ENCODE measurements around the gene FXR1. TPM values are rescaled to one million over a fixed set of nuclear protein-coding genes. Genes with fewer than 3 reads are reported as not detected.

FXR1 gene
- total and polyA plus RNA-seq, 2 of the 4 experiments (the other 2 are of a cell fraction): 110 to 182 TPM

- Histone ChIP-seq H4K8ac (ENCODE audit: low read depth in 2 of 2, low read length in 2 of 2) (no peak overlapping the region), H2AK9ac (replicated peaks; ENCODE audit: low read depth, low read length, poor library complexity) (no peak overlapping the region), H3K18ac (ENCODE audit: low read depth, low read length) (no peak overlapping the region), H2BK120ac (ENCODE audit: low read depth, low read length) (no peak overlapping the region), H3K23ac (ENCODE audit: low read depth, low read length) (no peak overlapping the region), H2BK20ac (ENCODE audit: low read depth, low read length) (no peak overlapping the region), H2BK5ac (ENCODE audit: low read depth, low read length, poor library complexity, severe bottlenecking) (no peak overlapping the region), H3K4me1 (ENCODE audit: control insufficient read depth, insufficient read depth, low read length) (no peaks in the 10 kb centered on the region), H3K36me3 (ENCODE audit: control insufficient read depth, insufficient read depth, low read length) (peaks cover 6% of the 10 kb centered on the region), H4K5ac (ENCODE audit: low read depth, low read length) (no peak overlapping the region), H2AFZ (replicated peaks; ENCODE audit: low read length, poor library complexity) (no peak overlapping the region), H3K4me3 (ENCODE audit: insufficient read depth, low read depth, low read length) (no peak overlapping the region), H3K14ac (replicated peaks; ENCODE audit: low read depth, low read length) (no peak overlapping the region), H3K27ac (ENCODE audit: insufficient read depth, low read length) (no peak overlapping the region), H2AK5ac (ENCODE audit: low read depth, low read length) (no peak overlapping the region), H3K79me1 (ENCODE audit: low read depth in 1 of 2, low read length in 2 of 2) (peaks cover 8 to 12% of the 10 kb centered on the region in 2 experiments), H3K9me3 (ENCODE audit: control insufficient read depth, insufficient read depth, low read length) (no peaks in the 10 kb centered on the region), H3K4ac (ENCODE audit: low read depth, low read length) (no peak overlapping the region), H4K91ac (ENCODE audit: insufficient read depth, low read depth, low read length) (no peak overlapping the region), H3K9ac (ENCODE audit: low read depth, low read length) (no peak overlapping the region), H2BK15ac (ENCODE audit: low read depth, low read length) (no peak overlapping the region), H4K20me1 (ENCODE audit: insufficient read depth, low read length) (no peaks in the 10 kb centered on the region), H3K56ac (ENCODE audit: extremely low read depth, insufficient read depth, low read length) (no peak overlapping the region), H3K4me2 (ENCODE audit: low read depth, low read length) (no peak overlapping the region), H3K27me3 (ENCODE audit: control insufficient read depth, insufficient read depth, low read length) (no peaks in the 10 kb centered on the region), H3K9me1 (ENCODE audit: insufficient read depth, low read length) (no peaks in the 10 kb centered on the region)
- no CpG with 5 or more reads among the region's 2 CpGs for WGBS, 2 experiments (ENCODE audit: extremely low coverage in 2 of 2, insufficient read length in 1 of 2)
- ATAC-seq (ENCODE audit: low read depth): no peak
- POLR2A ChIA-PET (ENCODE audit: unreplicated experiment): no interaction called here
- no peak for TF ChIP-seq RCOR1 (IDR thresholded peaks at IDR 0.05; ENCODE audit: insufficient replicate concordance, low read length)
- no peak for TF ChIP-seq MAFK (IDR thresholded peaks at IDR 0.05; ENCODE audit: low read depth, low read length)
- no peak for TF ChIP-seq CEBPB (IDR thresholded peaks at IDR 0.05; ENCODE audit: low read depth, low read length)
- no peak for TF ChIP-seq SMC3 (IDR thresholded peaks at IDR 0.05; ENCODE audit: low read depth, low read length)
- no peak for TF ChIP-seq CHD1 (IDR thresholded peaks at IDR 0.05; ENCODE audit: low read depth, low read length)
- no peak for TF ChIP-seq USF2 (IDR thresholded peaks at IDR 0.05; ENCODE audit: low read depth, low read length)
- no peak for TF ChIP-seq MXI1 (IDR thresholded peaks at IDR 0.05; ENCODE audit: borderline replicate concordance, low read depth, low read length)
- no peak for TF ChIP-seq FOS (IDR thresholded peaks at IDR 0.05; ENCODE audit: low read depth, low read length)
- TF ChIP-seq CTCF (conservative IDR thresholded peaks at IDR 0.05; ENCODE audit: low read depth, low read length): no peak
- TF ChIP-seq MAZ (IDR thresholded peaks at IDR 0.05; ENCODE audit: borderline replicate concordance, low read depth, low read length): no peak
- TF ChIP-seq POLR2A (IDR thresholded peaks at IDR 0.05; ENCODE audit: low read depth, low read length): no peak
- TF ChIP-seq NFE2L2 (IDR thresholded peaks at IDR 0.05; ENCODE audit: low read depth, low read length): no peak
- TF ChIP-seq, protein P1, sequence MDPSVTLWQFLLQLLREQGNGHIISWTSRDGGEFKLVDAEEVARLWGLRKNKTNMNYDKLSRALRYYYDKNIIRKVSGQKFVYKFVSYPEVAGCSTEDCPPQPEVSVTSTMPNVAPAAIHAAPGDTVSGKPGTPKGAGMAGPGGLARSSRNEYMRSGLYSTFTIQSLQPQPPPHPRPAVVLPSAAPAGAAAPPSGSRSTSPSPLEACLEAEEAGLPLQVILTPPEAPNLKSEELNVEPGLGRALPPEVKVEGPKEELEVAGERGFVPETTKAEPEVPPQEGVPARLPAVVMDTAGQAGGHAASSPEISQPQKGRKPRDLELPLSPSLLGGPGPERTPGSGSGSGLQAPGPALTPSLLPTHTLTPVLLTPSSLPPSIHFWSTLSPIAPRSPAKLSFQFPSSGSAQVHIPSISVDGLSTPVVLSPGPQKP (IDR thresholded peaks at IDR 0.05; ENCODE audit: borderline replicate concordance, low read depth, low read length): no peak
- TF ChIP-seq BHLHE40 (IDR thresholded peaks at IDR 0.05; ENCODE audit: low read depth, low read length): no peak
- no peak for TF ChIP-seq RAD21 (IDR thresholded peaks at IDR 0.05; ENCODE audit: low read length)
- TF ChIP-seq RFX5 (IDR thresholded peaks at IDR 0.05; ENCODE audit: low read depth, low read length): no peak
- dilution Hi-C loops (cut with HindIII; ENCODE audit: low sequenced_read_pairs, unreplicated experiment) (no loop called here), in situ Hi-C loops (cut with MboI; ENCODE audit: low sequenced_read_pairs) (no loop called here), intact Hi-C loops (cut with micrococcal nuclease) (loop anchor here (10.0 kb wide), 1 partner anchor 1697 kb away; no protein-coding TSS in a partner anchor)
- DNase-seq: no peak
- CTCF ChIA-PET: no interaction called here
- no TSS peak for BruUV-seq (replicated peaks)
These were observed 74.9 kb downstream of the FXR1 start for GRCh38 chr3:180987344-180987743.
